HG03354 (cell line): Measurements from ENCODE around the gene GPR160.
"Not testable (repeated sequence)": the region's sequence is repeated elsewhere in the genome, so short reads cannot be mapped to it uniquely, and the experiment has no call there.

Experiments used
- ATAC-seq: cut with Tn5 transposase; IDR thresholded peaks from one replicate; pipeline ENCODE4 v1.9.1; 2021; ENCODE audit warnings: mild to moderate bottlenecking; ENCODE audit not compliant: unreplicated experiment, poor library complexity, severe bottlenecking

The GPR160 gene

GRCh38 chr3:170037463-170038433, at the start of gene GPR160:
Gene GPR160, plus strand, starts transcription at chr3:170037995. Its CDS starts 45,978 bp downstream, at chr3:170083973.
- ATAC-seq = peak; percentile 91

GRCh38 chr3:169990431-169990830, 47.4 kb upstream of the GPR160 start:
- no peak for ATAC-seq

- no peak for ATAC-seq
Observed at GRCh38 chr3:169992156-169992555, 45.6 kb upstream of the GPR160 start.

GRCh38 chr3:169992781-169993180, 45.0 kb upstream of the GPR160 start:
- ATAC-seq = no peak

- ATAC-seq = no peak
Observed at GRCh38 chr3:169993761-169994160, 44.0 kb upstream of the GPR160 start.

- ATAC-seq = no peak
Observed at GRCh38 chr3:169996063-169996462, 41.7 kb upstream of the GPR160 start.

- no peak for ATAC-seq
Observed at GRCh38 chr3:169998668-169999131, 39.1 kb upstream of the GPR160 start.

GRCh38 chr3:169999433-169999832, 38.4 kb upstream of the GPR160 start:
- peak; percentile 91 for ATAC-seq

GRCh38 chr3:170000051-170000450, 37.7 kb upstream of the GPR160 start:
- no peak for ATAC-seq

- no peak for ATAC-seq
Observed at GRCh38 chr3:170002231-170002630, 35.6 kb upstream of the GPR160 start.

- no peak for ATAC-seq
Observed at GRCh38 chr3:170002879-170003278, 34.9 kb upstream of the GPR160 start.

GRCh38 chr3:170003881-170004356, 33.9 kb upstream of the GPR160 start:
- no peak for ATAC-seq

GRCh38 chr3:170007031-170007663, 30.6 kb upstream of the GPR160 start:
- ATAC-seq = peak; percentile 92

GRCh38 chr3:170010498-170010897, 27.3 kb upstream of the GPR160 start:
- ATAC-seq = no peak

GRCh38 chr3:170012683-170013400, 25.0 kb upstream of the GPR160 start:
- ATAC-seq = no peak

GRCh38 chr3:170016057-170016456, 21.7 kb upstream of the GPR160 start:
- no peak for ATAC-seq

- ATAC-seq = not testable (repeated sequence)
Observed at GRCh38 chr3:170019306-170019705, 18.5 kb upstream of the GPR160 start.

GRCh38 chr3:170021083-170021482, 16.7 kb upstream of the GPR160 start:
- ATAC-seq = no peak

GRCh38 chr3:170022336-170022735, 15.5 kb upstream of the GPR160 start:
- ATAC-seq = no peak

GRCh38 chr3:170023165-170023564, 14.6 kb upstream of the GPR160 start:
- ATAC-seq = no peak
